Gastroesophageal sphincter (tissue), 4 donors: Measurements from ENCODE around the gene DNTT. TPM values are rescaled to one million over a fixed set of nuclear protein-coding genes. Genes with fewer than 3 reads are reported as not detected.

ENCODE experiments used
- ATAC-seq: fragments of 150-250 bp; one replicate; pipeline ENCODE4 v1.9.1; 2016; ENCODE audit warnings: mild to moderate bottlenecking, moderate library complexity
- H3K27ac ChIP-seq, 4 donors: fragments of 200-600 bp; sonication (generic) in 3 of 4; 1 replicate in 3 of 4; 2 replicates in 1 of 4; pipeline ENCODE4 v1.5.1; 2016 to 2019
- H3K27me3 ChIP-seq: fragments of 200-600 bp; sonication (generic); one replicate; pipeline ENCODE4 v1.5.1; 2019
- H3K36me3 ChIP-seq, 2 donors: fragments of 200-600 bp; sonication (generic); one replicate each; pipeline ENCODE4 v1.5.1; 2019; ENCODE audit warnings: control low read depth in 1 of 2
- H3K4me1 ChIP-seq, 3 donors: fragments of 200-600 bp; sonication (generic); 1 replicate in 2 of 3; 2 replicates in 1 of 3; pipeline ENCODE4 v1.5.1; 2016 to 2019; ENCODE audit warnings: control low read depth in 2 of 3
- H3K4me3 ChIP-seq, 2 donors: fragments of 200-600 bp; sonication (generic); one replicate each; pipeline ENCODE4 v1.5.1; 2019; ENCODE audit warnings: mild to moderate bottlenecking in 1 of 2, moderate library complexity in 1 of 2
- H3K9me3 ChIP-seq, 3 donors: fragments of 200-600 bp; sonication (generic); one replicate each; pipeline ENCODE4 v1.5.1; 2017 to 2019; ENCODE audit warnings: control low read depth in 2 of 3
- EP300 ChIP-seq: sonication (generic); formaldehyde crosslinking; IDR thresholded peaks from one replicate; pipeline ENCODE4 v1.6.1; 2017; ENCODE audit warnings: antibody characterized with exemption, mild to moderate bottlenecking
- POLR2A ChIP-seq, 2 donors: fragments of 450-650 bp; IDR thresholded peaks; one replicate each; pipeline ENCODE4 v1.6.1; 2017; ENCODE audit warnings: antibody characterized with exemption in 2 of 2, mild to moderate bottlenecking in 2 of 2, moderate library complexity in 1 of 2
- POLR2AphosphoS5 ChIP-seq: sonication (generic); formaldehyde crosslinking; IDR thresholded peaks from one replicate; pipeline ENCODE4 v1.6.1; 2017; ENCODE audit warnings: antibody characterized with exemption
- WGBS, 2 donors: methylation state at CpG; one replicate each; pipeline ENCODE4 v1.1.5; 2018; ENCODE audit warnings: low coverage in 1 of 2; 5-methylcytosine and 5-hydroxymethylcytosine counted together
- total RNA-seq, 4 donors: library from RNA; depleted of rRNA; stranded (reverse); fragments of >200 nt; gene quantifications; one replicate each; pipeline ENCODE4 v1.1.0, GENCODE V29; 2016
- TF ChIP-seq, protein P1 (sequence below), 4 experiments: fragments of 200-600 bp in 2 of 4; fragments of 450-650 bp in 2 of 4; sonication (generic) in 1 of 4; IDR thresholded peaks; one replicate each; pipeline ENCODE4 v1.5.1; 2017 to 2019; ENCODE audit warnings: antibody characterized with exemption in 4 of 4, mild to moderate bottlenecking in 2 of 4, moderate library complexity in 2 of 4

The DNTT gene
- not detected for total RNA-seq

DNA sequence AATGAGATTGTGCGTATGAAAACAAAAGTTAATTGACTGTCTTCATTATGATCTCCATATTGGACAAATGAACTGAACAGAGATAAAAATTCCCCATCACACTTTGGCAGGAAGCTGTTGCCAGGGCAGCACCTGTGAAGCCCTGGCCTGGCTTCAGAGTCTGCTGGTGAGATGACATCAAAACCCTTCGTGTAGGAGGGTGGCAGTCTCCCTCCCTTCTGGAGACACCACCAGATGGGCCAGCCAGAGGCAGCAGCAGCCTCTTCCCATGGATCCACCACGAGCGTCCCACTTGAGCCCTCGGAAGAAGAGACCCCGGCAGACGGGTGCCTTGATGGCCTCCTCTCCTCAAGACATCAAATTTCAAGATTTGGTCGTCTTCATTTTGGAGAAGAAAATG, at the start of gene DNTT:
TSS of gene DNTT (plus strand) at position 205 of the 400 bp plus-strand sequence. CDS start at position 269, 64 bp downstream.
- TF ChIP-seq EP300 (no peak), POLR2A (IDR thresholded peaks at IDR 0.05) (no peak), POLR2AphosphoS5 (no peak)
- TF ChIP-seq, protein P1, sequence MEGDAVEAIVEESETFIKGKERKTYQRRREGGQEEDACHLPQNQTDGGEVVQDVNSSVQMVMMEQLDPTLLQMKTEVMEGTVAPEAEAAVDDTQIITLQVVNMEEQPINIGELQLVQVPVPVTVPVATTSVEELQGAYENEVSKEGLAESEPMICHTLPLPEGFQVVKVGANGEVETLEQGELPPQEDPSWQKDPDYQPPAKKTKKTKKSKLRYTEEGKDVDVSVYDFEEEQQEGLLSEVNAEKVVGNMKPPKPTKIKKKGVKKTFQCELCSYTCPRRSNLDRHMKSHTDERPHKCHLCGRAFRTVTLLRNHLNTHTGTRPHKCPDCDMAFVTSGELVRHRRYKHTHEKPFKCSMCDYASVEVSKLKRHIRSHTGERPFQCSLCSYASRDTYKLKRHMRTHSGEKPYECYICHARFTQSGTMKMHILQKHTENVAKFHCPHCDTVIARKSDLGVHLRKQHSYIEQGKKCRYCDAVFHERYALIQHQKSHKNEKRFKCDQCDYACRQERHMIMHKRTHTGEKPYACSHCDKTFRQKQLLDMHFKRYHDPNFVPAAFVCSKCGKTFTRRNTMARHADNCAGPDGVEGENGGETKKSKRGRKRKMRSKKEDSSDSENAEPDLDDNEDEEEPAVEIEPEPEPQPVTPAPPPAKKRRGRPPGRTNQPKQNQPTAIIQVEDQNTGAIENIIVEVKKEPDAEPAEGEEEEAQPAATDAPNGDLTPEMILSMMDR (IDR thresholded peaks at IDR 0.05) = no peak
- no peak for ATAC-seq
- Histone ChIP-seq H3K27ac (no peak within 1 kb of the TSS), H3K4me1 (peaks cover 0 to 11% (median 0%) of the 10 kb centered on the region in 3 donors), H3K4me3 (no peak within 1 kb of the TSS), H3K9me3 (no peaks in the 10 kb centered on the region), H3K36me3 (no peaks in the 10 kb centered on the region), H3K27me3 (peaks cover 4% of the 10 kb centered on the region)
- WGBS, 2 donors = 91 to 100% methylated on average over 1 to 5 of the region's 8 CpGs

DNA sequence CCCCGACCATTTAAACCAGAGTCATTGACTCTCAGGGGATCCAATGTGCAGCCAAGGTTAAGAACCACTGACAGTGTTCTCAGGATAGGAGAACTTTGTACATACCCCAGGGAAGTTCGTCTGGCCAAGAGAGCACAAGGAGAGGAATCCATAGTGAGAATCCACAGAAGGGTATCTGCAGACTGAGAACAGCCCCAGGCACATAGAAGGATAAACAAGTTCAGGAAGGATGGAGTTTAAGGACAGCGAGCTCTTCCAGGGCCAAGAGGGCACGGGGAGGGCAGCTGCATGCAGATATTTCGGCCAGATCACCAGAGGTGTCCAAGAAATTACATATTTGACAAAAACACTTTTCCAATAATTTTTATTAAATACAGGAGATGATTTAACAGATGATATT, 49.3 kb upstream of the DNTT start:
- no peak overlapping the region for H3K4me3 ChIP-seq
- no peak for ATAC-seq
- no peaks in the 10 kb centered on the region for H3K9me3 ChIP-seq
- WGBS, 2 donors = 83 to 85% methylated on average over 3 to 5 of the region's 5 CpGs
- H3K27ac ChIP-seq = no peak overlapping the region
- peaks cover 0 to 10% (median 0%) of the 10 kb centered on the region in 3 donors for H3K4me1 ChIP-seq
- H3K36me3 ChIP-seq = no peaks in the 10 kb centered on the region
- H3K27me3 ChIP-seq = no peaks in the 10 kb centered on the region
- TF ChIP-seq EP300 = no peak

GRCh38 chr10:96255549-96256333, 48.5 kb upstream of the DNTT start:
- H3K4me3 ChIP-seq = no peak overlapping the region

GRCh38 chr10:96257944-96258343, 46.3 kb upstream of the DNTT start:
- 8 to 12% methylated on average over 2 to 4 of the region's 4 CpGs for WGBS, 2 donors
- Histone ChIP-seq H3K36me3 (no peaks in the 10 kb centered on the region), H3K4me3 (no peak overlapping the region), H3K27ac (no peak overlapping the region), H3K27me3 (peaks cover 3% of the 10 kb centered on the region), H3K4me1 (peaks cover 0 to 10% (median 0%) of the 10 kb centered on the region in 3 donors), H3K9me3 (no peaks in the 10 kb centered on the region)
- TF ChIP-seq POLR2A (IDR thresholded peaks at IDR 0.05) (no peak), EP300 (no peak)
- peak; percentile 50 for ATAC-seq

More at GRCh38 chr10:96255549-96256333, 48.5 kb upstream of the DNTT start:
- TF ChIP-seq, protein P1 (IDR thresholded peaks at IDR 0.05) = no peak
- no peaks in the 10 kb centered on the region for H3K9me3 ChIP-seq
- no peaks in the 10 kb centered on the region for H3K27me3 ChIP-seq
- H3K27ac ChIP-seq = no peak overlapping the region
- ATAC-seq = no peak
- H3K36me3 ChIP-seq = no peaks in the 10 kb centered on the region
- peaks cover 0 to 10% (median 0%) of the 10 kb centered on the region in 3 donors for H3K4me1 ChIP-seq
- WGBS, 2 donors = 57 to 72% methylated on average over 3 to 6 of the region's 6 CpGs

DNA sequence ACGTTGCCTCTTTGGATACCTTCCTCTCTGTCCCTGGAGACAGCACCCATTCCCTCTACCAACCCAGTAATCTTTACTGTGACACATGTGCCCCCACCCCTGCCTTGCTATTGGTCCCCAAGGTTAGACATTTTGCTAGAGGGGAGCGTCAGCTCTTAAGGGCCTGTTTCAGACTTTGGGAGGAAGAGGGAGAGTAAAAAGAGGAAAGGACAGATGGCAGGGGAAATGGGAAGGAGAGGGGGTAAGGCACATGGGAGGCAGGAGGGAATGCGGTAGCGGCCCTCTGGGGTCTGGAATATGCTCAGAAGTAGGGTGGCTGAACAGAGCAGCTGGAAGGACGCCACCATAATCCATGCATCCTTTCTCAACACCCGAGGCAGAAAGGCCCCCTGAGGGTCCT, 45.1 kb upstream of the DNTT start:
- H3K27ac ChIP-seq = no peak overlapping the region
- H3K4me1 ChIP-seq = peaks cover 0 to 10% (median 0%) of the 10 kb centered on the region in 3 donors
- H3K27me3 ChIP-seq = peaks cover 6% of the 10 kb centered on the region
- whole genome bisulfite sequencing, 2 donors = 67% methylated on average over 3 to 4 of the region's 6 CpGs
- ATAC-seq = no peak
- no peaks in the 10 kb centered on the region for H3K36me3 ChIP-seq
- TF ChIP-seq POLR2AphosphoS5 = no peak
- no peak for TF ChIP-seq POLR2A (IDR thresholded peaks at IDR 0.05)
- no peak for TF ChIP-seq EP300
- TF ChIP-seq, protein P1 (IDR thresholded peaks at IDR 0.05) = no peak
- no peak overlapping the region for H3K4me3 ChIP-seq
- no peaks in the 10 kb centered on the region for H3K9me3 ChIP-seq

DNA sequence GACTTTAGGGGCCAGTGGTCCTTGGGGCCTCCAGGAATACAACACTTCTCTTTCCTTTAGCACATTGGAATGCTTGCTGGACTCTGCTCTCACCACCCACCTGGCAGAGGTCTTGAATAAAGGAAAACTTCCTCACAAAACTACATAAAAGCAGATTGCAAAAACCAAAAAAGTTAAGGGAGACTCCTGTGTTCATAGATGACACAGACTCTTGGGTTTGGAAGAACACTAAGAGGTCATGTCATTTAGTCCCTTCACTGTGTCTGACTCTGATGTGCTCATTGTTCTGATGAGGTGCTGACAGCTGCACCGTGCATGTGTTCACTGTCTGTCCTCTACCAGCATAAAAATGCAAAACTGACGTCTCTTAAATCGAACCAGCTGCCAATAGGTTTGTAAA, 44.2 kb upstream of the DNTT start:
- no peak overlapping the region for H3K4me3 ChIP-seq
- no peaks in the 10 kb centered on the region for H3K36me3 ChIP-seq
- peaks cover 0 to 10% (median 0%) of the 10 kb centered on the region in 3 donors for H3K4me1 ChIP-seq
- H3K27me3 ChIP-seq = peaks cover 6% of the 10 kb centered on the region
- no peak for TF ChIP-seq POLR2A (IDR thresholded peaks at IDR 0.05)
- TF ChIP-seq, protein P1 (IDR thresholded peaks at IDR 0.05) = no peak
- no peak for TF ChIP-seq EP300
- TF ChIP-seq POLR2AphosphoS5 = no peak
- no peak overlapping the region for H3K27ac ChIP-seq
- 80 to 94% methylated on average over 1 to 3 of the region's 3 CpGs for WGBS, 2 donors
- no peaks in the 10 kb centered on the region for H3K9me3 ChIP-seq
- no peak for ATAC-seq
